ENCODE results near the gene BLTP3A.

BLTP3A gene

GRCh38 chr6:34837528-34837927 is 45.6 kb downstream of the BLTP3A start:
- no peak for DNase-seq
- Mint-ChIP-seq H3K4me3 (no peak overlapping the region), H3K4me1 (no peaks in the 10 kb centered on the region), H3K27ac (no peak overlapping the region), H3K9me3 (no peaks in the 10 kb centered on the region), H3K27me3 (no peaks in the 10 kb centered on the region)
- no peak for ATAC-seq

GRCh38 chr6:34839666-34840352 is 47.9 kb downstream of the BLTP3A start:
- no peaks in the 10 kb centered on the region for H3K27me3 Mint-ChIP-seq
- DNase-seq (no peak), ATAC-seq (no peak)
- H3K9me3 Mint-ChIP-seq = no peaks in the 10 kb centered on the region
- H3K27ac Mint-ChIP-seq = no peak overlapping the region
- H3K4me1 Mint-ChIP-seq = no peaks in the 10 kb centered on the region
- H3K4me3 Mint-ChIP-seq = no peak overlapping the region
